NCI-H146 (cell line): ENCODE measurements around the gene BET1.
"Not testable (repeated sequence)": the region's sequence is repeated elsewhere in the genome, so short reads cannot be mapped to it uniquely, and the experiment has no call there.

ENCODE experiments used
- DNase-seq: peaks from one replicate; lab custom pipeline; 2025; lab: John Stamatoyannopoulos, UW

The BET1 gene, protein sequence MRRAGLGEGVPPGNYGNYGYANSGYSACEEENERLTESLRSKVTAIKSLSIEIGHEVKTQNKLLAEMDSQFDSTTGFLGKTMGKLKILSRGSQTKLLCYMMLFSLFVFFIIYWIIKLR

DNA sequence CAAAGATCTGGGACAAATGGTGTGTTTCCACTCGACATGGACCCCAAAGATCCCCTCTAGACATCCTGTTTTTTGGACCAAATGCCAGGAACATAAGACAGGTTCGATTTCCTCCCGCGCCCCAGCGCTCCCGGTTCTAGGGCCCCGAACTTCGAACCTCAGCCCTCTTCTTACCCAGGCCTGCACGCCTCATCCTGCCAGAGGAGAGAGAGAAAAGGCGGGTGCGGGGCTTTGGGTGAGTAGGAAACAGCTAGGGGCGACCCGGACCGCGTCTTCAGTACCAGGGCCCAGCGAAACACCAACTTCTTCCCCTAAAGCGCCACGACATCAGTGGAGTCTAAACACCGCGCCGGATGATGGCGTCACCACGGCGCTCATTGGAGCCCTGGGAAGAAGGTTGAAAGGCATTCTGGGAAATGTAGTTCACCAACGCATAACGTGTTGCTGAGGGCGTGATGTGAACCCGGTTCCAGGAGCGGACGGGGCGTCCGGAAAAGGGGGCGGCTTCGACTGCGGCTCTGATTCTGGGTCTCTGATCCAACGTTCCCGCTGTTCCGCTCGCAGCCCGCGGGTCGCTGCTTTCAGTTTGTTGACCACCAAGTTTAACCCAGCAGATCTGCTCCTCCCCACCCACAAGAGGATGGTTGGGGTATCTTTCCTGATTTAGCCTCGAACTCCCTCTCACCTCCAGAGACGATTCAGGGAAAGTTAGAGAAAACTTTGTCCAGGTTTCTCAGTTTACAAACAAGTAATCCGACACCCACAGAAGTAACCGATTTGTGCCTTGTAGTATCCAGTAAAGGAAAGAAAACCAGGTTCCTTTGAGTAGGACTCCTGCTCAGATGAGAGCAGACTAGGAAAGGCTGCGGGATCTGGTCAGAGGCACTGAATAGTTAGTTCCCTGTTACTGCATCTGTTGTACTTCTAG, at the start of gene BET1:
BET1 (minus strand) TSS at position 332 of the 928 bp plus-strand sequence; CDS start at position 193, 139 bp downstream.
- DNase-seq, result peak; percentile 94

DNA sequence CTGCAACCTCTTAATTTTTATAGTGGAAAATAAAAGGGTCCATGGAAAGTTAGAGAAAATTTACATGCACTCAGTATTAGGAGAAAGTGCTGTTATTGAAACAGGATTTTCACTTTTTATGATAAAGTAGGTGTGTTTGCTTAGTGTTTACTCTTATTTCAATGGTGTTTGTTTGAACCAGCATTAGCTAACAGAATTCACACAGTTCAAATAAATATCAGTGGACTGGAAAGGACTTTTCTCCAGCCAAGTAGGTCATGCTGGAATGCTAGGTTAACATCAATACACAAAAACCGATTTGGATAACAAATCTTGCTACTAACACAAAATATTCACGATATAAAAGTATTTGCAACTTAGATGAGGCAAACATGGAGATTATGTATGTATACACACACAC, 49.4 kb upstream of the BET1 start:
- no peak for DNase-seq

DNA sequence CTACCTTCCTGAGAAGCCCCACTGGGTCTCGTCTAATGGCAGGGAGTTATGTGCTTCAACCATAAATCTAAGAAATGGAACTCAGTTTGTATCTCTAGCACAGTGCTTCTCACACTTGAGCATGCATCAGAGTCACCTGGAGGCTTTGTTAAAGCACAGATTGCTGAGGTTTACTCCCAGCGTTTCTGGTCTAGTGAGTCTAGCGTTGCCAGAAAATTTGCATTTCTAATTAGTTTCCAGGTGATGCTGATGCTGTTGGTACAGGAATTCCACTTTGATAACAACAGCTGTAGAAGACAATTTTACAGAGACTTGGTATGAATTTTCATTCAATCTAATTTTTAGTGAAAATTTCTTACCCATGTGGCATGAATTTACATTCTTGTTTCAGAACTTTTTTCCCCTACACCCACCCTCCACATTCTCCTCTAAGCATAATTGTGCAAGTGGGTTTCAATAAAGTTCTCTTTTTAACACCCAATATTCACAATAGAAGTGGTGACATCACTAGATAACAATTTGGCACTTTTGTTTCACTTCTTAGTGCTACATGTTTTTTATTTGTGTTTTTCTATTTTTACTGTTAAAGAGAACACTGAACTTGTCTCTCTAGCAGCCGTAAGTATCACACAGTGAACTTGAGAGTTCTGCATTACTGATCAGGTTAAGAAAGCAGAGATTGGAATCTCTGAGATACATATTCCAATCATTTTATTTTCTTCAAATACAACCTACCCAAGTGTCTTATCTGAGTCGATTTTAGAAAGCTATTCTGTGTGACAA, 48.4 kb upstream of the BET1 start:
- DNase-seq, result no peak

DNA sequence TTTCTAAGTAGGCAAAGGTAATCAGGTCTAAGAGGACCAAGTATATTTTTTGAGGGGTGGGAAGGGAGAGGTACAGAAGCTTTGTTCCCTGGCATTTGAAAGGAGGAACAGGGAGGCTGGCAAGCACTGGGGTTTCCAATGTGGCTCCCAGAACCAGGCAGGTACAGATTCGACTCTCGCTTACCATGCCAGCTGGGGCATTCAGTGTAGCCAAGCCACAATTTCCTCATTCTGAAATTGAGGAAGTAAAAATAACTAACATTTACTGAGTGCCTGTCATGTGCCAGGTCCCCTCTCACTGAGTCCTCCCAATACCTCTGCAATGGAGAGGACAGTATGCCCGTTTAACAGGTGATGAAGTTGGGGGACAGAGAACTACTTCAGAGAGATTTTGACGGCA, 45.9 kb upstream of the BET1 start:
- no peak for DNase-seq

DNA sequence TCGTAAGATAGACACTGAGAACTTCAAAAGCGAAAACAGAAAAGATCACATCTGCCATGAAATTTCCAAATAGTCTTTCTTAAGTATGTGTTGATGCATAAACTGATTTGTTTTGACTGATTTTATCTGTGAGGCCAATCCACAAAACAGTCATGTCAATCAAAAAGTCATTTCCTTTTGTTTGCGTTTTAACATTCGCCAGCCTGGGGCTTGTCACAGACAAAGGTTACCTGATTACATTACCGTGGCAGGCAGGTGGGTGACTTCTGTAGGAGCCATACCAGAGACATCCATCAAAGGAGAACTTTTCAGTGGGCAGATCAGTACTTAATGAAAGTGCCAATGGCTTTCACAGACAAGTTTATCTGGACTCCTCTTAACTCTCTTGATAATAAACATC, 45.5 kb upstream of the BET1 start:
- peak; percentile 15 for DNase-seq

DNA sequence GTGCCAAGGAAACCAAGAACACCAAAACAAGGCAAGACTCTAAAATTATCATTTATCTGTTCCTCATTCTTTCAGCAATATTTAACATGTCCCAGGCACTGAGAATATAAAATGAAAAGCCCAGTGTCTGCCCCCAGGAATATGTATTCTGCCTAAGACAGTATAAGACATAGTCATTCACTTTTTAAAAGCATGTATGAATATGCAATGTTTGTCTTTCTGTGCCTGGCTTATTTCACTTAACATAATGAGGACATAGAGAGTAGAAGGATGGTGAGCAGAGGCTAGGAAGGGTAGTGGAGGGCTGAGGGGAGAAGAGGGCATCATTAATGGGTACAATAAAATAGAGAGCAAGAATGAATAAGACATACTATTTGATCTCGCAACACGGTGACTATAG, 44.6 kb upstream of the BET1 start:
- no peak for DNase-seq

DNA sequence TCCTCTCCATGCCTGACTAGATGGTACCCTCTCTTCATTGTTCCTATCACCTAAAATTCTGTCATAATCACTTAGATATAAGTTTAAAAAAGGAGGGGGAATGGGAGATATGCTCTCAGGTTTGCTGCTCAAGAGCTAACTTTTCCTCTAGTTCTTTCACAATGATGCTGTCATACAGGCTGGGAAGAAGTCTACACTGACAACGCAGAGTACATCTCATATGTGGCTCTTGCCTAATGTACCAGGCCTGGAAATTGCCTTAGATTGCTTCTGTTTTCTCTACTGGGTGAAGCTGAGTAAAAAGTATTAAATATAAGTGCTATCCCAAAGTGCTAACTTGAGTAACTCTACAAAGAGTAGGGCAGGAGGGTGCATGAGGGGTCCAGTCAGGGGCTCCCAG, 43.8 kb upstream of the BET1 start:
- no peak for DNase-seq

DNA sequence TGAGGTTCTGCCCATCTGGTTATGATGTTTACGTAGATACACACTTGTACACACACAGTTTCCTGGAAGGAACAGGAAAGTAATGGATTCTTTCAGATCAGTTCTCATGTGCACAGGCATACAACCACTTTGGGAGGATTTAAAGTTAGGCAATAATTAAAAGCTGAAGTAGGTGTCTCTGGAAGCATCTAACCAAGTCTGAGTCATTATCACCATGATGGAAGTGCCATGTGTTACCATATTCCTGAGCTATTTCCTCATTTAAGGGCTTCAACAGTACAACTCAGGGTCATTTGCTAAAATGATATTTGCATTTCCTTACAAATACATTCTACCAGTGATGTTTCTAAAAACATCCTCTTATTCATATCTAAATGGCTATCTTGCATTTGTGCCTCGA, 41.4 kb upstream of the BET1 start:
- no peak for DNase-seq

DNA sequence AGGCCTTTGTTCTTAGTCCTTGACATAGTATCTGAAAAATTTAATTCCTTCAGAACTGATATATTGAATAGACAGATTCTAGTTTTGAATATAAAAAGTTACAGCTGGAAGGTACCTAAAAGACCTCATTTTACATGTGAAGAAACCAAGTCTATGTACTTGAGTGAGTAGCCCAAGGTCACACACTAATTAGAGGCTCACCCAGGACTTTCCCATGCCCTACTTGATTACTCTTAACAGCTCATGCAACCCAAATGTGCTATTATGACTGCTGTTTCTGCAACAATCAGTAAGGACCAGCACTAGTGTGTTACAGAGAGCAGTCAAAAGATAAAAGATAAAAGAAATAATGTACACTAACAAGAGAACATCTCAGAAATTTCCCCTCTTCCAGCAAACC, 40.7 kb upstream of the BET1 start:
- no peak for DNase-seq

DNA sequence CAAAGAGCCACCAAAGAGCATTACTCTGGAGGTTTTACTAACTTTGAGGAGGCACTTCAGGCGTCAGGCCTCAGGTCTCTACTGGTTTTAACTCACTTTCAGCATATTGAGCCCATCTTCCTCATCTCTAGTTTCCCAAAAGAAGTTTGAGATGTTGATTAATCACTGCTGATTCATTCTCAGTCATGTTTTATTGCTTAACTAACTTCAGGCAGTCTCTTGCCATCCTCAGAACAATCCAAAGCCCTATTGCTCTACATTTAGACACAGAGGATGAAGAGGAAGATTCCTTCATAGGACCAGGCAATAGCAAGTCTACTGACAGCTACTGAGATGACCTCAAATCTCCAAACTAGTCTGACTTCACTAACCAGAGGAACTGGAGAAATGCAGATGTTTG, 39.1 kb upstream of the BET1 start:
- DNase-seq, result no peak

DNA sequence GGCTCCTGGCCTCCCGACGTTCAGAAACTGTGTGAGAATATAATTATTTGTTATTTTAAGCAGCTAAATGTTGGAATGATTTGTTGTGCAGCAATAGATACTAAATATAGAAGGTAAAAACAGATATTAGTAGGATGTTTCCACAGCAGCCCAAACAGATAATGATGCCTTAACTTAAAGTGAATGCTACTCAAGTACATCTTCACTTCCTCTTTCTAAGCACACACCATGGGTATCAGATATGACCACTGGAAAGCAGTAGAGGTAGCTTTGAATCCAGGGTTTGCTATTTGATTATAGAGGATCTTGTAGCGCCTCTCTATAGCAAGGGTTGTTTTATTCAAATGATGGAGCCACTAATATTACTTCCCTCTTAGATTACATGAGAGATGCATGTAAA, 38.2 kb upstream of the BET1 start:
- DNase-seq, result no peak

DNA sequence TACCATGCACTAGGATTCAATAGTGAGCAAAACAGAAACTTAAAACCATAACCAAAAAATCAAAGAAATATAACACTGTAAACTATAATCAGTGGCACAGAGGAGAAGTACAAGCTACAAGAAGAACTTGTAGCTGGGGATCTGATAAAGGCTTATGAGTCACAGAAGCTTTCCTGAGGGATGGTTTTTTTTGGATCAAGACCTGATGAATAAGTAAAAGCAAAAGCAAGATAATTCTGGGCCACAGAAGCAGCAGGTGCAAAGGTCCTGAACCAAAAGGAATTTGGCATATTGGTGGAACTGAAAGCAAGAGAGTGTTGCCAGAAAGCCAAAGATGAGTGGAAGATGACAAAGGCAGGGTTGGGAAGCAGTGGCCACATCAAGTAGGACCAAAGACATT, 37.4 kb upstream of the BET1 start:
- DNase-seq, result no peak

DNA sequence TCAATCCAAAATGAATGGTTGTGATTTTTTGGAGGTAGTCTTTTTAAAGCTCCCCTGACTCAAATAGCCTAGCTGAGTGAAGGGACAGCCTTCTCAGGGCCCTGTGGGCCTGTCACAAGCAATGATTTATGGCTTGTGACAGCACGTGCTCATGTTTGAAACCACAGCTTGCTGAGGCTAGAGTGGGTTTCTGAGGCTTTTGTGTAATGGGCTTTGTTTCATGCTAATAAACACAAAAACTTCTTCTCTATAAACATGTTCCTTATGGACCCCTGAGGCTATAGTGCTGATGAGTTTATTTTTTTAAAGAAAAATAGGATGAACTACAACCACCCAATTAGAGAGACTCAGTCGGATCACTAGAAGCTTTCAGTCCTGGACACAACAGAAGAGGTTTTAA, 36.1 kb upstream of the BET1 start:
- no peak for DNase-seq

DNA sequence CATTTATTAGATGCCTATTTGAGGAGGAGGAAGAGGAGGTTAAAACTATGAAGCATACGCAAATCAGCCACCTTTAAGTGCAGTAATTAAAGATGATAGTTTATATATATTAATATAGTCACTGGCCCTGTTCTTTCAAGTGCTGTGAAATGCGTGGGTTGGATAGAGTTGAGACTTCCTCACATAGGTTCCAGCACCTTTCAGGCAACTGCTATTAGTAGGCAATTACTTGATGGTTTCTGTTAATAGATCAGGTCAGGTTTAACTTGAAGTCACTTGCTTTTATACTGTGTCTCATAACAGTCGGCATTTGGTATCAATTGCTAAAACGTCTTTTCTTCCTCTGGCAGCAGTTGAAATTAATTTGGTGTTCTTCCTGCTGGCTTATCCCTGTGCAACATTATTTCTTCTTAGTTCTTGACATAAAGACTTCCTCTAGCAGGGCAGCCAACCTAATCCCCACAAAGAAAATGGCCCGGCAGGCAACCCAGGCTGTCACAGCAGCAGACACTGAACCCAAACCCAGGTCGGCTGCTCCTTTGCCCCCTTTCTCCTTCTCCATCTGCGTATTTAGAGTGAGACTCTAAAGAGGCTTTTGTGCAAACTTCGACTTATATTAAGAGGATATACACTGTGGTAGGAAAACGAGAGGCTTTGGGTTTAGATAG, 35.3 kb upstream of the BET1 start:
- DNase-seq, result no peak

DNA sequence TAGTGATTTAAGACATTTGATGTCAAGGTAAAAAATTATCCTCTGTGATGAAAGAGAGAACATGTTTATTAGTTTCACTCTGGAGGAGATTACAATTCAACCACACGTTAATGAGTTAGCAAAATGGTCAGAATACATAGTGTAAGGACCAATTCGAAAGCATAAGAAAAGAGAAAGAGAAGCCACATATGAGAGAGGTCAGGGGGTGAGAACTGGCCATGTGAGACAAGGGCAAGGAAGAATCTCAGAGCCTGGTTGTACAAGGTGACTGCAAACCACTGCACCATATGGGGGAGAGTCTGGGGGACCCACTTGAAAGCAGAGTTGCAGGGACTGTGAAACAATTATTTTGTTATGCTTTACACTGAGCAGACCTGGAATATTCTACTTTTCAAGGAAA, 27.7 kb upstream of the BET1 start:
- DNase-seq, result no peak

DNA sequence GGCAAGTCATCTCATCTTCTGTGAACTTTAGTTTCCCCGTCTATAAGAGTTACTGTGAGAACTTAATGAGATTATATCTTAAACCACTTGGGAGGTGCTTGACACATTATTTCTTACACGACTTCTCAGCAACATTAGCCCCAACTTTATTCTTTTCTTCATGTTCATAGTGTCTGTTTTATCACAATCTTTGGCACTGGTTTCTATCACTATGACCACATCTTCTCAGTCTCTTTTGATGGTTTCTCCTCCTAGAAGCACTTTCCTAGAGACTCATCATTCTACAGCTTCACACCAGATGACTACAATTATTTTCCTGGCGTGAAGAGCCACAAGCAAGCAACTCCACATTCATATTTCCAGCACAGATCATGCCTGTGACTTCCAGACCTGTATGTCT, 26.5 kb upstream of the BET1 start:
- DNase-seq, result no peak

DNA sequence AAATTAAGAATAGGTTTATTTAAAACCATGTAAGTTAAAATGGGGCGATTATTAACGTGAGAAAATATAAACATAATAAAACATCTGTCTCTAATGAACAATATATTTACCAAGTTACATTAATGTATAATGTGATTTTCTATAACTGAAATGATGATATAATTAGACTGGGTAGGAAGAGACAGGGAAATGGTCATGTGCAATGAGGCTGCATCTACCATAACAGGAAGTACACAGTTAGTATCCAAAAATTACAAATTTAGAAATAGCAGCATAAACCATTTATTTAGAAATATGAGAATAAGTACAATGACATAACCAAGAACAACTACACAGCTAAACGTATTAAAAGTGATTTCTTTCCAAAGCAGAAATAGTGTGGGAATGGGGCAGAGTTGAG, 25.8 kb upstream of the BET1 start:
- DNase-seq, result no peak

DNA sequence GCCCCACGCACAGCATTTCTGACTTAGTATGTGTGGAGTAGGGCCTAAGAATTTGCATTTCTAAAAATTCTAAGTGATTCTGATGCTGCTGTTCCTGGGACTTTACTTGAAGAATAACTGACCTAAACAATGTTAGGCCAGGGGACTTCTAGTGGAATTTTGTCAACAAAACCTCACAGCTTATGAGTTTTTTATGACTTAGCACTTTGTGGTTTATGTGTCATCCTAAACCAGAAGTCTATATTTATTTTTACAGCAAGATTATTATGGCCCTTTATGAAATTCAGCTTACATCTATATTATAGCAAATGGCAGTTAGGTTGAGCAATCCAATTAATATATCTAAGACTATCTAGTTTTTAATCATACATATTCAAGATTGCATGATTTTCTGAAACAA, 24.6 kb upstream of the BET1 start:
- no peak for DNase-seq

DNA sequence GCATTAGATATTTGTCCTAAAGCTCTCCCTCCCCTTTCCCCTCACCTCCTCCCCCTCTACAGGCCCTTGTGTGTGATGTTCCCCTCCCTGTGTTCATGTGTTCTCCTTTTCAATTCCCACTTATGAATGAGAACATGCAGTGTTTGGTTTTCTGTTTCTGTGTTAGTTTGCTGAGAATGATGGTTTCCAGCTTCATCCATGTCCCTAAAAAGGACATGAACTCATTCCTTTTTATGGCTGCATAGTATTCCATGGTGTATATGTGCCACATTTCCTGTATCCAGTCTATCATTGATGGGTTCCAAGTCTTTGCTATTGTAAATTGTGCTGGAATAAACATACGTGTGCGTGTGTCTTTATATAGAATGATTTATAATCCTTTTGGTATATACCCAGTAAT, 22.5 kb upstream of the BET1 start:
- DNase-seq, result not testable (repeated sequence)

DNA sequence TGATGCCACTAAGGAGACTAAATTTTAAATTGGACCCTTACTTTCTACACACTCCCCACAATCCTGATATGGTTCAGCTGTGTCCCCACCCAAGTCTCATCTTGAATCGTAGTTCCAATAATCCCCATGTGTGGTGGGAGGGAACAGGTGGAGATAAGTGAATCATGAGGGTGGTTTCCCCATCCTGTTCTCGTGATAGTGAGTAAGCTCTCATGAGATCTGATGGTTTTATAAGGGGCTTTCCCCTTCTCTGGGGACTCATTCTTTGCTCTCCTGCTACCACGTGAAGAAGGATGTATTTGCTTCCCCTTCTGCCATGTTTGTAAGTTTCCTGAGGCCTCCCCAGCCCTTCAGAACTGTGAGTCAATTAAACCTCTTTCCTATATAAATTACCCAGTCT, 18.4 kb upstream of the BET1 start:
- DNase-seq, result no peak

DNA sequence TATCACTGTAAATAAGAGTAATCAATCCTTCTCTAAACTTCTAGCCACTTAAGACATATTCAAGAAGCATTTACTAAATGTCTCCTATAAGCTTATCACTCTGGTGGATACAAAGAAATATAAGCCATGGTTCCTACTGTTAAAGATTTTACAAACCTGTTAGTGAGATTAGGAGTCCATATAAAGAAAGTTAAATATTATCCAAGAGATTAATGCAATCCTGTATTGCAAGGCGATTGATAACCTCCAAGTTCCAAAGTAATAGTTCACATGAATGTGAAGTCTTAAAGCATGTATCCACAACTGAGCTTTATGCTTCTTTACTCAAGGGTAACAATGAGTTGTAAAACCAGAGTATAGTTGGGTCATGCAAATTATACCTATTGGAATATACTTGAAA, 12.6 kb upstream of the BET1 start:
- no peak for DNase-seq

DNA sequence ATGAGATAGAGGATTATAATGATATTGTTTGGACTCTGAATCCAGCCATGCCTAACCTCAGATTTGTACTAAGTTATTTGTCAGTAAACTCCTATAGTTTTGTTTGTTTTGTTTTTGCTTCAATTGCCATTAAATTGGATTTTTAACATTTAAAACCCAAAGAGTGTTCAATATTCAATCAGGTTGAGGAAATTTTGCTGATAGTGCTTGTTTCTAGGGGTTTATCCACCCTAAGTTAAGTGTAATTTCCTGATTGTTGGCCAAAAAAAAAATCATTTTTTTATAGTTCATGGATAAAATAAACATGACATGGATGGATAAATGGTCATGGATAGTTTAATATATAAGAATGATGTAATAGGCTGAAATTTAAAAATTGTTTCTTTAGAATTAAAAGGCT, 11.4 kb upstream of the BET1 start:
- no peak for DNase-seq

DNA sequence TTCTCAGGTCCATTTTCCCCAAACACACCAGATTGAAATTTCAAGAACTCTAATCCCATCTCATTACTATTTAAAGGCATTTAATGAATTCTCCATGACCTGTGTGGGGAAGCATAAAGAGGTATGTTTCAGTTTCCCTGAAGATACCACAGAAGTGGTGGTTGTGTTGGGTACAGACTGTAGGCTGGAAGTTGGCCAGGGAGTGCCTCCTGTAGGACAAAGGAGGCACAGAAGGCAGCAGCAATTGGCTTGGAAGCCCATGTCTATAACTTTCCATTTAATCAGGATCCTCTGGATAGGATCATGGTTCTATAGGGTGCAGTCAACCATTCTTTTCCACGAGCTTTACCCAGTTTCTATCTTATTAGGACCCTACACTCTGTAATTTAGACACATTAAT, 8.6 kb upstream of the BET1 start:
- DNase-seq, result no peak
